Urothelium cell line (cell line): ENCODE measurements around the gene CD27.
A peak's percentile ranks its signal among the peaks of the same experiment; 100 is the strongest.
"Not testable (repeated sequence)": the region's sequence is repeated elsewhere in the genome, so short reads cannot be mapped to it uniquely, and the experiment has no call there.

Source experiments
- DNase-seq: peaks from one replicate; pipeline ENCODE4 v3.0.0; 2011; ENCODE audit warnings: low spot score, mixed read lengths
- FAIRE-seq: peaks from 2 replicates; lab custom pipeline; 2011; peaks lifted over from hg19 to GRCh38; lab: Jason Lieb, UNC

The CD27 gene

GRCh38 chr12:6461401-6462233 is 16.9 kb downstream of the CD27 start:
- DNase-seq (no peak), FAIRE-seq (no peak)

- DNase-seq (no peak), FAIRE-seq (no peak)
Measured at GRCh38 chr12:6462234-6462995, 17.7 kb downstream of the CD27 start.

DNA sequence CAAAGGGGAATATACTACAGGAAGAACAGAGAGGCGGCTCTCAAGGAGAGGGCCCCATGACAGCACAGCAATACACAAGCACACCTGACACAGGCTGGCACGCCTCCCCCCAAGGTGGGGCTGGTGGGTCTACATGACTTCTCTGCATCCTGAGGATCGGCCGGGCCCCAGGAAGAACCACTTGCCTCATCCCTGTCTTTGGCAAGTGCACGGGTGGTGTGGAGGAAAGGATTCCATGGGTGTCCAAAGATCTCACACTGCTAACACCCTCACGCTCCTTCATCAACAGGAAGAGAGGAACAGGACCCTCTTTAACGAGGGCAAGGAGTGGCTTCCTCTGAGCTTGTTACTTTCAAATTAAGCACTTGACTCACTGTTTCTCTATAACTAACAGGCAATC is 18.5 kb downstream of the CD27 start:
- no peak for FAIRE-seq
- DNase-seq = no peak

- DNase-seq = no peak
Measured at GRCh38 chr12:6463858-6464257, 19.1 kb downstream of the CD27 start.

GRCh38 chr12:6464531-6464930 is 19.8 kb downstream of the CD27 start:
- DNase-seq (no peak), FAIRE-seq (peak; percentile 46)

More at GRCh38 chr12:6463858-6464257, 19.1 kb downstream of the CD27 start:
- FAIRE-seq = no peak

GRCh38 chr12:6465467-6466183 is 20.9 kb downstream of the CD27 start:
- DNase-seq (peak; percentile 67), FAIRE-seq (no peak)

DNA sequence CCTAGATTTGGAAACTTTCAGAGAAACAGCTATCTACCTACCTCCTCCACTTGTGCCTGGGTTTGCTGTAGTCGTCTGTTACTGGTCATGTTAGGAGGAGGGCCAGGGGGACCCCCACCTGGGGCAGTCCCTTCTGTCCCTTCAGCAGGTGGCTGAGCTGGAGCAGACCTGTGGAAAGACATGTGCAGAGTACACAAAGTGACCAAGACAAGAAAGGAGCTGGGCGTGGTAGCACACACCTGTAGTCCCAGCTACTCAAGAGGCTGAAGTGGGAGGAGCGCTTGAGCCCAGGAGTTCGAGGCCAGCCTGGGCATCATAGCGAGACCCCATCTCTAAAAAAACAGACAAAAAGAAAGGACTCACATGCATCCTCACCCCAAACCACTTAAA is 21.4 kb downstream of the CD27 start:
- FAIRE-seq = no peak

DNA sequence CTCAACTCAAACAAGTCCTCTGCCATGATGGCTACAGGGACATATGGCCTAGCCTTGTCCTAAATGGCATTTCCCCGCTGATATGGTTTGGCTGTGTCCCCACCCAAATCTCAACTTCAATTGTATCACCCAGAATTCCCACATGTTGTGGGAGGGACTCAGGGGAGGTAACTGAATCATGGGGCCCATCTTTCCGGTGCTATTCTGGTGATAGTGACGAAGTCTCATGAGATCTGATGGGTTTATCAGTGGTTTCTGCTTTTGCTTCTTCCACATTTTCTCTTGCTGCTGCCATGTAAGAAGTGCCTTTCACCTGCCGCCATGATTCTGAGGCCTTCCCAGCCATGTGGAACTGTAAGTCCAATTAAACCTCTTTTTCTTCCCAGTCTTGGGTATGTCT is 22.0 kb downstream of the CD27 start:
- FAIRE-seq, DNase-seq: not testable (repeated sequence)

More for the DNA sequence above, 21.4 kb downstream of the CD27 start:
- DNase-seq = no peak

- DNase-seq, FAIRE-seq: not testable (repeated sequence)
Measured at GRCh38 chr12:6467571-6468282, 23.0 kb downstream of the CD27 start.

- FAIRE-seq = no peak
Measured at GRCh38 chr12:6468283-6468575, 23.5 kb downstream of the CD27 start.

DNA sequence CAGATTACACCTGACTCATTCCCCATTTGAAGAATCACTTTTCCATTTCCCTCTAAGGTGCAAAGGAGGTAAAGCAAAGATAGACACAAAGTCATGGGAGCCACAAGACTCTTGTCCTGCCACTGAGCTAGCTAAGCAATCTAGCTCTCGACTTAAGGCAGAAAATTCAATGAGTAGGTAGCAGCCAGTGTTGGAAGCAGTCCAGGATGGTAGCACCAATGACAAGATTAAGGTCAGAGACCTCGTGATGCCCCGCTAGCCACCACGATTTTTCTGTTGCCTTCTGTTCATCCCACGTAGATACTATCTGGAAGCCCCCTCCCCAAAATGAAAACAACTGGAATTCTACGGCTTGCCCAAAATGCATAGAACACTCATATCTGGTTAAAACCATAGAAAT is 24.3 kb downstream of the CD27 start:
- no peak for FAIRE-seq
- DNase-seq = no peak

More at GRCh38 chr12:6468283-6468575, 23.5 kb downstream of the CD27 start:
- no peak for DNase-seq

DNA sequence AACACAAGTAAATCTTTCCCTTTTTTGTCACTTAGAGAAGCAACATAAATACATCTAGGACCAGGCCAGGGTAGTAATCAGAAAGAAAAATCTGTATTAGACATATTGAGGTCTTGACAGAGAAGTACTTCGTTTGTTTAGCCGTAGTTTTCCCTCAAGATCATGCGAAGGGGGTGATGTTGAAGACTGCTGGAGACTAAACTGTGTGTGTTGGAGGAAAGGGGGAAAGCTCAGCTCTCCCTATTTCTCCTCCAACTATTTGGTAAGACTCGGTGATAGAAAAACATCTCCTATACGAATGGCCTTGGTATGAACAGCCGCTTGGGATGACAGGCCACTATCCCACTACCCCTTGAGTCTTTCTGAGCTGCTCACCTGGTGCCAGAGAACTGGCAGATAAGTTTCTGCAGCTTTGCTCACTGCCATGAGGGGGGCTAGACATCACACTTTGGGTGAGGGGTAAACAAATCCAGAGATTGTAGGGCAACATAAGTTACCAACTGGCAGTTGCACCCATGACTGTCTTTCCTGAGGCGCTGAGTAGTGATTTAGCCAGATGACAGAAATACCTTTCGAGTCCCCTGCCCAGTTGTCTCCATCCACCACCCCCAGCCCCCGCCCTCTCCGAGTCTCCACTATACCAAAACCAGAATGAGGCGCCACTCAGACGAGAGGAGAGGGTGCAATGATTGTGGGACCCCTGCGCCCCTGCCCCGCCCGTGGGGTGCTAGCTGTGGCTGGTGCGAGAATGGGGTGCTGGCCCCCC is 25.0 kb downstream of the CD27 start:
- FAIRE-seq = no peak

DNA sequence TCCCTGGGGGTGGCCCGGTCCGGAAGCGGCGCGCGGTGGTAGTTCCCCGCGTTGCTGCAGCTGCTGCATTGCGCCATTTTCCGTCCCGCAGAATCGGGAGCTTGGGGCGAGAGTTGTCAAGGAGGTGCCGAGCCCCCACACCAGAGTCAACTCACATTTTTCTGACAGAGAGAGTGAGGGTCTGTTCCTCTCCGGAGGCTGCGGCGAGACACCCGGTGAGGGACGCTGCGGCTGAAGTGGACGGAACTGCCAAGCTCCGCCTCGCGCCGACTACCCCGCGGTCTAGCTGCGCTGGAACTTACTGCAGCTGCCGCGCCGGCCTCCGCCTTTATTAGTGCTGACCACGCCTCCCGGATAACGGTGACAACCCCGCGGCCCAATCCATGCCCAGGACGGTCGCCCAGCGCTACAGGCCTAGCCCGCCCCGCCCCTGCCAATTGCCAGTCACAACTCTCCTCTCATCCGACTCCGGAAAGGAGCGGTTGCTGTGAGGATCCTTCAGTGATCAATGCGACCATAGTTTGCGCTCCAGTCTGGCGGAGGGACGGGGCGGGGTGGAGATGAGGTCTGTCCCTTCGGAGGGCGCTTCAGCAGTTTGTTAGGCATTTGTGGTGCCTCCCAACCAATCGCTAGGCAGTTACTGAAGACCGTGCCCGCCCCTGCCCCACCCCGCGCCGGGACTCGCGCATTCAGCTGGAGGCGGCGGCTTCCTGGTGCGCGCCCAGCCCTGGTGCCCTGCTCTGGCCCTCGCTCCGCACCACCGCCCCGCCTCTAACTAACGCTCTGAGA is 25.8 kb downstream of the CD27 start, which contains the start of gene VAMP1:
TSS of gene VAMP1 (minus strand) at position 303 of the 789 bp plus-strand sequence. CDS start at position 157, 146 bp downstream.
- DNase-seq (peak; percentile 99), FAIRE-seq (peak; percentile 91)

More for the DNA sequence above, 25.0 kb downstream of the CD27 start:
- DNase-seq = peak; percentile 29

DNA sequence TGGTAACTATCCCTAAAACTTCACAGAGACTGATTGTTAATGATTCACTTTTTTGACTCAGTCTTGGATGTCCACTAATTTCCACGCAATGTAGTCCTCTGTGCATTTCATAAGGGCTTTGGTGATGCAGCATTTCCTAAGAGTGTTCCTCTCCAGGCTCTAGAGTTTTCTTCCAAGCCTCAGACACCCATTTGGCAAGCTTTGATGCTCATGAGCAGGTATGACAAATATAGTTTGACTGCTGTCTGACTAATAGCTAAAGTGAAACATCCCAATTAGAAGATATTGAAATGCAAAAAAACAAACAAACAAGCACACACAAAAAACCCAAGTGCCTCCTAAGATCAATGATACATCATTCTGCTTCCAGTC is 27.2 kb downstream of the CD27 start:
- no peak for FAIRE-seq
- no peak for DNase-seq

DNA sequence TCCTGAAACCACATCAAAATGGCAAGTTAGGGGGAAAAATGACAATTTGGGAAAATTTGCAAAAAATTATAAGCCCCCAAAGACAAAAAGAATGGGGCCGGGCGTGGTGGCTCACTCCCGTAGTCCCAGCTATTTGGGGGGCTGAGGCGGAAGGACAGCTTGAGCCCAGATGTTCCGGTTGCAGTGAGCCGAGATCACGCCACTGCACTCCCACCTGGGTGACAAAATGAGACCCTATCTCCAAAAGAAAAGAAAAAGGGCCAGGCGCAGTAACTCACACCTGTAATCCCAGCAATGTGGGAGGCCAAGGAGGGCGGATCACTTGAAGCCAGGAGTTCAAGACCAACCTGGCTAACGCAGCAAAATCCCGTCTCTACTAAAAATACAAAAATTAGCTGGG is 27.7 kb downstream of the CD27 start:
- DNase-seq (no peak), FAIRE-seq (no peak)

DNA sequence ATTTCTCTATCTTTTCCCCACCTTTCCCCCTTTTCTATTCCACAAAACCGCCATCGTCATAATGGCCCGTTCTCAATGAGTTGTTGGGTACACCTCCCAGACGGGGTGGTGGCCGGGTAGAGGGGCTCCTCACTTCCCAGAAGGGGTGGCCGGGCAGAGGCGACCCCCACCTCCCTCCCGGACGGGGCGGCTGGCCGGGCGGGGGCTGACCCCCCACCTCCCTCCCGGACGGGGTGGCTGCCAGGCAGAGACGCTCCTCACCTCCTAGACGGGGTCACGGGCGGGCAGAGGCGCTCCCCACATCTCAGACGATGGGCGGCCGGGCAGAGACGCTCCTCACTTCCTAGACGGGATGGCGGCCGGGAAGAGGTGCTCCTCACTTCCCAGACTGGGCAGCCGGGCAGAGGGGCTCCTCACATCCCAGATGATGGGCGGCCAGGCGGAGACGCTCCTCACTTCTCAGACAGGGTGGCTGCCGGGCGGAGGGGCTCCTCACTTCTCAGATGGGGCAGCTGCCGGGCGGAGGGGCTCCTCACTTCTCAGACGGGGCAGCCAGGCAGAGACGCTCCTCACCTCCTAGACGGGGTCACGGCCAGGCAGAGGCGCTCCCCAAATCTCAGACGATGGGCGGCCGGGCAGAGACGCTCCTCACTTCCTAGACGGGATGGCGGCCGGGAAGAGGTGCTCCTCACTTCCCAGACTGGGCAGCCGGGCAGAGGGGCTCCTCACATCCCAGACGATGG is 30.6 kb downstream of the CD27 start:
- not testable (repeated sequence) for DNase-seq, FAIRE-seq

DNA sequence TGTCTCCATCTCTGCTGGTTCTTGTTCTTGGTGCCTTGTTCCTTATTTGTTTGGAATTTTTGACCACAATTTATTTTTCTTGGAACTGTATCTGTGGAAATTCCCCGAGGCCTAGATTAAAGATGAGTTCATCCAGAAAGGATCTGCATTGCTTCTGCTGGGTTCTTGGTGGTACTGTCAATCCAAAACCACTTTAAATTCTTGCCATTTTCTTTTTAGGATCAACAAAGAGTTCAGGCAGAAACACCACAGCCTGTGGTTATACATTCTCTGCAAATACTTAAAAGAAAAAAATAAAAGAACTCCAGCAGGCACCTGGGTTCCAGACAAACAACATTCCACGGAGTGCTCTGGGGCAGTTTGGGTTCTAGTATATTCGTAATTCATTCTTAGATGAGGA is 31.7 kb downstream of the CD27 start:
- peak; percentile 42 for DNase-seq
- no peak for FAIRE-seq

DNA sequence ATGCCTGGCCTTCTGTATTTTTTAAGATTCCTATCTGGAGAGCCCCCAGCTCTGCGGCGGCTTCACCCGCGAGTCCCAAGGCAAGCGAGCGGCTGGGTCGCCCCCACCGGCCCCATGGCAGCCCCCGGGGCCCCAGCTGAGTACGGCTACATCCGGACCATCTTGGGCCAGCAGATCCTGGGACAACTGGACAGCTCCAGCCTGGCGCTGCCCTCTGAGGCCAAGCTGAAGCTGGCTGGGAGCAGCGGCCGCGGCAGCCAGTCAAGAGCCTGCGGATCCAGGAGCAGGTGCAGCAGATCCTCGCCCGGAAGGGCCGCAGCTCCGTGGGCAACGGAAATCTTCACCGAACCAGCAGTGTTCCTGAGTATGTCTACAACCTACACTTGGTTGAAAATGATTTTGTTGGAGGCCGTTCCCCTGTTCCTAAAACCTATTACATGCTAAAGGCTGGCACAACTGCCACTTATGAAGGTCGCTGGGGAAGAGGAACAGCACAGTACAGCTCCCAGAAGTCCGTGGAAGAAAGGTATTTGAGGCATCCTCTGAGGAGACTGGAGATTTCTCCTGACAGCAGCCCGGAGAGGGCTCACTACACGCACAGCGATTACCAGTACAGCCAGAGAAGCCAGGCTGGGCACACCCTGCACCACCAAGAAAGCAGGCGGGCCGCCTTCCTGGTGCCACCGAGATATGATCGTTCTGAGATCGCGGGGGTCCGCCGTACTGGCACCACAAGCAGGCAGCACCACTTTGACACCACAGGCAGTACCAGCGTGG is 33.0 kb downstream of the CD27 start:
- peak; percentile 95 for FAIRE-seq
- DNase-seq = not testable (repeated sequence)
